Activated T-cell treated with anti-CD3 and anti-CD28 coated beads for 24 hours (primary cell): ENCODE measurements around the gene AGBL4.

Experiments
- DNase-seq: peaks from one replicate; pipeline ENCODE4 v3.0.0-alpha.2; 2020; ENCODE audit warnings: low read depth

Gene AGBL4

DNA sequence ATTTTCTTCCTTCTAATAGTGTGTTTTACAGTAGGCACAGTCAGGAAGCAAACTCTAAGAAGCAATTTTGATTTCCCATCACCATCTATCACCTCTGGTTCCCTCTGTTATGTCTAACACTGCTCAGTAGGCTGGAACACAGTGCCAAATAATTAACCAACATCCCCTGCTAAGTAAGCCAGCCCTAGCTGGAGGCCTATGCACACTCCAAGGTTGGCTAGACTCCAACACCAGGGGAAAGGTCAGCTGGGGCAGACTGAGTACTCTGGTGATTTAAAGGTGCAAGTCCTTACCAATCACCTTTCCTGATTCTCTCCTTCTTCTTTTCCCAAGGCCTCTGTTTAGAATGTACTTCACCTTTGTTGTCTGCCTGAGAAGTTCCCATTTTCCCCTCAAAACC is 1200.6 kb downstream of the AGBL4 start:
- DNase-seq = no peak

- DNase-seq = no peak
Observed at GRCh38 chr1:48820491-48820890, 1203.3 kb downstream of the AGBL4 start.

DNA sequence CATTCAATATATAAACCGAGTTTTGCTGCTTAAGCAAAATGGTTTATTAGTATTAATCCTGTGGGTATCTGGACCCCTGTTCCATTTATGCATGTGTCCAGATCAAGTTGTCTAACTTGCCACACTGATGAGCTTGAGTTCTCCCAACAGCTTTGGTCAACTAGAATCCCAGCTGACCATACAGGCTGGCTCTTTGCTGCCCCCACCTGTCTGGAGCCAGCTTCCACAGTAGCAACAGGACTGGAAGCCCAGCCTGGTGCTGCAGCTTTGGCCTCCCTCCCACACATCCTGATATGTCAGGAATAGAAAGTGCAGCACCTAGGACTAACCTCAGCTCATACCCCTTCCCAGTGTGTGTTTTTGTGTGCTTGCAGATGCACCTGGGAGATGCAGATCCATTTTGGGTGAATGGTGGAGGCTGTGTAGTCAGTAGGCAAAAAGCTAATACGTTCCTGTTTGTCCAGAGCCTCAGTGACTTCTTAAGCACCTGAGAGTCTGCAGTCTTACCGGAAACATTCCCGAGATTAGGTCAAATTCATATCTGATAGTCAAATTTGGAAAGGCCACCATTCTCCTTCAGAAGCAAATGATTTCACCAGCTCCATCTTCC is 1206.1 kb downstream of the AGBL4 start:
- DNase-seq = no peak

GRCh38 chr1:48810740-48811139 is 1213.0 kb downstream of the AGBL4 start:
- no peak for DNase-seq

- no peak for DNase-seq
Observed at GRCh38 chr1:48808496-48808895, 1215.3 kb downstream of the AGBL4 start.

DNA sequence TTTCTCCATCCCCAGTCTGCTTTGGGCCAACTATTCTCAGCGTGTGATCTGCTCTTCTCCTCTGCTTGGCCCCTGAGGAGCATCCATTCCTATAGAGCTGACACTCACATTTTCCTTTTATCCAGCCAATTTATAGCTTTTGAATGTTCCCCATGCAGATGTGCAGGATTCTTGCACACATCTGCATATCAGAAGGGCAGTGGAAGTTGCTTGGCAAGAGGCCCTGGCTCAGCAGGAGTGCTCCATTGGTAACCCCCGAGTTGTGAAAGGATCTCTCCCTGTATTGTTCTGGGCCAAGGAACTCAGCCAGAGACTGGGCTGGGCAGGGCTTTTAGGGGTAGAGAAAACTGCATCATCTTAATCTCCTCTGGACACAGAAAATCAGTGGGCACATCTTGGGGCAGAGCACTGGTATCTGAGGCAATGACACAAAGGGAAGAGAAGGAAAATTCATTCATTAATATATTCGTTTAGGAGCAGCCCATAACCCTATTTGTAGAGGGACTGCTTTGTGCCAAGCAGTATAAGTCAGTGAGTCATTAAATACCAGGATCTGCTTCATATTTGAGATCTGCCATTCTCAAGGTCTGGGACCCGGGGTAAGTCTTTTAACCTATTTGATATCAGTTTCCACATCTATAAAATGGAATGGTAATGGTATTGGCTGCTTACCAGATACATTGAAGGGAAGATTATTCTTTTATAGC is 1216.0 kb downstream of the AGBL4 start:
- DNase-seq = no peak

DNA sequence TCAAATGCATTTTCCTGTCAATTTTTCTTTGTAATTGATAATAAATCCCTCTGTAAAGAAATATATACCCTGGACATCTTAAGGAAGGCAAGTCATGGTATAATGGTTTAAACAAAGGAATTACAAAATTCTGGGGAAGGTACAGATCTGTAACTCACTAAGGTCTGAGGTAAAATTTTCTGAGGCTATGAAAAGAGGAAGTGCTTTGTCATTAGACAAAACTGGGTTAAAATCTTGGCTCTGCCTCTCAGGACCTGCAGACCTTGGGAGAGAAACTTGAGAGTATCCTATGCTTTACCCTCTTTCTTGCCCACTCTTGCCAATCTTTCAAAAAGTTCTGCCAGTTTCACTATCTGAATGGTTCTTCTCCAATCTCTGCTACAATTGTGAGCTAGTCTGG is 1220.3 kb downstream of the AGBL4 start:
- DNase-seq = no peak

GRCh38 chr1:48794816-48795215 is 1228.9 kb downstream of the AGBL4 start:
- DNase-seq = no peak

- DNase-seq = no peak
Observed at GRCh38 chr1:48793863-48794262, 1229.9 kb downstream of the AGBL4 start.

GRCh38 chr1:48792961-48793360 is 1230.8 kb downstream of the AGBL4 start:
- no peak for DNase-seq

DNA sequence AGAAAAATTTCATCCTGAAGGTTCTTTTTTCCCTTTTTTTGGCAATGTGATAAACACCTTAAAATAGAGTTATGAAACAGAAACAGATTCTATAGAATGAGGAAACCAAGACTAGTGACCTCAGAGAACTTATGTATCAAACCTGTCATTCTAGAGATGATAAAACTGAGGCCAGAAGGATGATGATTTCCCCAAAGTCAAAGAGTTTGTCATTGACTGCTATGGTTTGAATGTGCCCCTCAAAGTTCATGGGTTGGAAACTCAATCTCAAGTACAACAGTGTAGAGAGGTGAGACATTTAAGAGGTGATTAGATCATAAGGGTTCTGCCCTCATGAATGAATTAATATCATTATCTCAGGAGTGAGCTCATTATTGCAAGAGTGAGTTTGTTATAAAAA is 1233.4 kb downstream of the AGBL4 start:
- DNase-seq = no peak

- DNase-seq = no peak
Observed at GRCh38 chr1:48789903-48790302, 1233.9 kb downstream of the AGBL4 start.

DNA sequence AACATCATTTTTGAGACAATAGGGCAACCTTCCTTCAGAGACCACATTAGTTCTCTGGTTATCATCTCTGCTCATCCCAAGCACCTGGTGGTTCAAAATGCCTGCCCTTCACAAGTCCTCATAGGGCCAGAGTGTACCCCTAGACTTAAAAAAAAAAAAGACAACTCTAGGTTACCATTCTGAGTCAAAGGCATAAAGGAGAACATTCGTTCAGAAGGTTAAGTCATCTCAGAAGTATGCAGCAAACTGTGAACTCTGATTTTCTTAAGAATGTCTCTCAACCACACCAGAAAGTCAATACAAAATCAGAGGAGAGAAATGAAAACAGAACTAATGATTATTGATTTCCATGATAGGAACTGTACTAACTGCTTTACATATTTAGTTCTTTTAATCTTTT is 1237.9 kb downstream of the AGBL4 start:
- no peak for DNase-seq

DNA sequence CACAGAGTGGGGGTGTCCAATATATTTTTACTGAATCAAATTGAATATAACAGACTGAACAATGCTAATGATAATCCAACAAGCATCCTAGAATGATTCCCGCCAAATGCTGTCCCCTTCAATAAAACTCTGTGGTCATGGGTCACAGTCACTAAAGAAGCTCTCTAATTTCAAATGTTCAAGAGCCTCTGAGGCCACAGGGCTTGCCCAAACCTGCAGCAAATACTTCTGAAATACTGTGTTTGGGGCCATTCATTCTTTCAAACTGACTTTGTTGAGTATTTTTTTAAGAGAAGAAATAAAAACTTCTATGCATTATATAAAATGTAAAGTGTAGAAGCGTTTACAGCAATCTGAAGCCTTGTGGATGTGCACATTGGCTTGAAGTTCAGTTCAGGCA is 1239.5 kb downstream of the AGBL4 start:
- no peak for DNase-seq

DNA sequence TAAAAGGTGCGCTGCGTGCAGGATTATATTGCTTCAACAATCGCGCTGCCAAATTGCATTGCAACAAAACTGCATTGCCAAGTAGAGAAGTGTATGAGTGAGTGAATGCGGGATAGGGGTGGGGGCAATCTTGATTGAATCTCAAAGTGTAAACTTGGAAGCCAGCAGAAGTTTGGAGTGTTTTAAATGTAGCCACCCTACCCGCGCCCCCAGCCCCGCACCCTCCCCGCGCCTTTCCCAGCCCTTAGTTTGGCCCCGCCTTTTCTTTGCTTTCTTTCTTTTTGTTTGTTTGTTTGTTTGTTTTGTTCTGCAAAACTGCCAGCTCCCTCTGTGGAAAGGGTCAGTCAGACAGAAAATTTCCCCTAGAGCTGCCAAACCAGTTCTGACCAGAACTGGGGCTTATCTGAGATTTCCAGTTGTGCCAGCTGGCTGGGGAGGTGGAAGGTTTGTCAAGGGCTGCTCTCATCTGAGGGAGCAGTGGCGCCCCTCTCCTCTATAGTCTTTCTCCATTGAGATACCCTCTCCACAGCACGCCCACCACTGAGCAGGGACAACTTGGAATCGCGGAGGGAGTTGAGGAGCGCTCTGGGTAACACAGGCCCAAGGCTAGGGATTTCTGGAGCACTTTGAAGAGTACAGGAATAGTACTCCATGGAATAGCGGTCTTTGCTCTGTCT is 1246.4 kb downstream of the AGBL4 start:
- no peak for DNase-seq

DNA sequence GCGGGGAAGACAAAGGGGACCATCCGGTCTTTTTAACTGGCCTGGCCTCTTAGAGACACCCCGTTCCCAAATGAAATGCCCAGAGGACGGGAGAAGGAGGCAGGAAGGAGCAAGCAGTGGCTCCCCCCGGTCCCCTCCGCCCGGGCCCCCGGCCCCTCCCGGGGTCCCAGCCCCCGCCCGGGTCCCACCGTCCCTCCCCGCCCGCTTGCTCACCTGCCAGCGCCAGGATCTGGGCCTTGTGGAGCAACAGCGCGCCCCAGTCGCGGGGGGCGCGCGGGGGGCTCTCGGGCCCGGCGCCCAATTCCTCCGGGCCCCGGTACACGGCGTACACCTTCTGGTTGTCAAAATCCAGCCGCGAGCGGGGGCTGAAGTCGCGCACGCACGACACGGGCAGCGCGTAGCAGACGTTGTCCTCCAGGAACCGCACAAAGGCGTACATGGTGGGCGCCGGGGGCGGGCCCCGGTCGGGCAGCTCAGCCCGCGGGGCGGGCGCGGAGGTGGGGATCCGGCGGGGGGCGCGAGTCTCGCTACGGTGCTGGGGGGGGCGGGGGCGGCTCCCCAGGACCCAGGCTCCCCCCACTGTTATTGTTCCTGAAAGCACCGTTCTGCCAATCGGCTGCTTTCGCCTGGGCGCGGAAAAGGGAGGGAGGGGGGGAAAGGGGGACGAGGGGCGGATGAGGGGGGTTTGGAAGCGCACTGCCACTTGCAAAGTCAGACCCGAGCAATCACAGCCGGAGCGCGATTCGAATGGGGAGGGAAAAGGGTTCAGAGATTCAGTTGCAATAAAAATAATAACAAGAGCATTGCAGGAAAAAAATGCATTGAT is 1247.1 kb downstream of the AGBL4 start, which contains the start of gene BEND5:
TSS of gene BEND5 (minus strand) at position 499 of the 826 bp plus-strand sequence. CDS start at position 439, 60 bp downstream.
- DNase-seq = peak; percentile 26

DNA sequence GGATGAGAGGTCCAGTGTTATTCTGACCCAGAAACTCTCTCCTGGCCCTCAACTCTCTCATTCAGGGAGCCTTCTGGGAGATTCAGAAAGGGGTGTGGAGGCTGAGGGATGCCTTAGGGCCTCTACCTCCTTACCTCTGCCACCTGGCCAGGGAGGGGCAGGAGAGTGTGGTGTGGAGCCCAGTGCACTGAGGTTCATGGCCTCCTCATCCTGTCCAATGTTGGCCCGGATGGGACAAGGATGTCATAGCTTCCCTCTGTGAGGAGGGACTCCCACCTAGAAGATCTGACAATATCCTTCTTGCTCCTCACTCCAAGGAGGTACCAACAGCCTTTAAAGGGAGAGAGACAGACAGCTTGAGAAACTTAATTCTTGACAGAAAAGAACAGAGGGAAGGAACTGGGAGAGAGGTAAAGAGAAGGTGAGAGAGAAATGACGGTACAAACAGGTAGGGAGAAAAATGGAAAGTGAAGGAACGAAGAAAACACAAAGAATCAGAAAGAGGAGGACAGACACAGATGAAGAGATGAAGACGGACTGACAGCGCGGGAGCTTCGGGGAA is 1247.8 kb downstream of the AGBL4 start:
- DNase-seq = no peak

GRCh38 chr1:48773133-48773532 is 1250.6 kb downstream of the AGBL4 start:
- no peak for DNase-seq

DNA sequence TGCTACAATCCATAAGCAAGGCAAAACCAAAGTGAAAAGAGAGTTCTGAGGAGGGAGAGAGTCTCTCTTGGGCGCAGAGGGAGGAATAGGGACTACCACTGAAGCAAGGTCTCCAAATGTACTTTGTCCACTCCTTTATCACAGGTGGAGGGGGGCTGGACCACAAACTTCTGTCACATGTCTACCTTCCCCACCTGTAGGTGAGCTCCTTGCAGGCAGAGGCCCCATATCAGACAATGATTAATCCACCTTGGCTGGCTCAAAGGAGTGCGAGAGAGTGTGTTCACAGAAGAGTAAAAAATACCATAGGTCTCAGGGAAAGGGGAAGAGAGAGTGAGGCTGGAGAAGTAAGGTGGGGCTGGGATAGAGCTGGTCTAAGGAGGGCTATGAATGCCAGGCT is 1251.5 kb downstream of the AGBL4 start:
- no peak for DNase-seq

- DNase-seq = no peak
Observed at GRCh38 chr1:48771561-48771960, 1252.2 kb downstream of the AGBL4 start.

DNA sequence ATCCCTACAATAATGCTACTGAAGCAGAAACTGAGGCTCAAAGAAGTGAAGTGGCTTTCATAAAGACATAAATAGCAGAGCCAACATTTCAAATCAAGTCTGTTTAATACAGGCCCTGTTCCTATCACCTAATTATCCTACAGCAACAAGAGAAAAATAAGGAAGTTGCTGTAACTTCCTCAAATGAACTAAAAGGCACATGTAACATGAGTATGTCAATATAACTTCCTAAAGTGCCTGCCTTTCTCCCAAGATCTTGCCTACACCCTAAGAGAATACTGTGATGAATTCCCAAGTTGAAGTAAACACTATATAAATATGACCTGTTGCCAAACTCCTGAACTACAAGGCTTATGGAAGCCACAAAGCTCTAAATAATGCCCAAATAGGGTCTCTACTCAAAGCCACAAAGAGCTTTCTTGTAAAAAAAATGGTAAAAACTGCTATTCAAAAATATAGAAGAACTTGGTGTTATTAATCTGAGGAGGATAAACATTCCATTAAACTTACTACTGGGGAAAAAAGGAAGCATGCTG is 1255.7 kb downstream of the AGBL4 start:
- no peak for DNase-seq

GRCh38 chr1:48765335-48765734 is 1258.4 kb downstream of the AGBL4 start:
- DNase-seq = no peak
